ENCODE measurements around the gene ARHGEF28.

Gene ARHGEF28

GRCh38 chr5:73947906-73948640 is 322.1 kb downstream of the ARHGEF28 start:
- no peak for DNase-seq

GRCh38 chr5:73948720-73949119 is 322.7 kb downstream of the ARHGEF28 start:
- DNase-seq = no peak

- no peak for DNase-seq
These were observed 324.5 kb downstream of the ARHGEF28 start for GRCh38 chr5:73950441-73950873.

GRCh38 chr5:73950912-73951430 is 325.0 kb downstream of the ARHGEF28 start:
- DNase-seq = no peak

- no peak for DNase-seq
These were observed 326.9 kb downstream of the ARHGEF28 start for GRCh38 chr5:73952872-73953271.

- DNase-seq = no peak
These were observed 328.4 kb downstream of the ARHGEF28 start for GRCh38 chr5:73954381-73954780.

- no peak for DNase-seq
These were observed 329.4 kb downstream of the ARHGEF28 start for GRCh38 chr5:73955271-73955846.

- DNase-seq = no peak
These were observed 331.5 kb downstream of the ARHGEF28 start for GRCh38 chr5:73957397-73958001.

GRCh38 chr5:73958037-73958436 is 332.0 kb downstream of the ARHGEF28 start:
- no peak for DNase-seq

GRCh38 chr5:73960023-73960422 is 334.0 kb downstream of the ARHGEF28 start:
- no peak for DNase-seq

GRCh38 chr5:73960426-73960825 is 334.4 kb downstream of the ARHGEF28 start:
- no peak for DNase-seq

GRCh38 chr5:73962801-73963425 is 336.9 kb downstream of the ARHGEF28 start:
- DNase-seq = no peak

GRCh38 chr5:73964352-73964865 is 338.4 kb downstream of the ARHGEF28 start:
- DNase-seq = no peak

GRCh38 chr5:73966451-73966850 is 340.5 kb downstream of the ARHGEF28 start:
- no peak for DNase-seq

- DNase-seq = no peak
These were observed 341.4 kb downstream of the ARHGEF28 start for GRCh38 chr5:73967347-73967746.

GRCh38 chr5:73968246-73968645 is 342.2 kb downstream of the ARHGEF28 start:
- DNase-seq = no peak

- DNase-seq = no peak
These were observed 342.7 kb downstream of the ARHGEF28 start for GRCh38 chr5:73968729-73969128.

GRCh38 chr5:73969195-73970036 is 343.4 kb downstream of the ARHGEF28 start:
- no peak for DNase-seq

- no peak for DNase-seq
These were observed 345.3 kb downstream of the ARHGEF28 start for GRCh38 chr5:73971326-73971725.

- no peak for DNase-seq
These were observed 347.1 kb downstream of the ARHGEF28 start for GRCh38 chr5:73973135-73973534.

GRCh38 chr5:73974871-73975360 is 348.9 kb downstream of the ARHGEF28 start:
- no peak for DNase-seq

- no peak for DNase-seq
These were observed 349.8 kb downstream of the ARHGEF28 start for GRCh38 chr5:73975845-73976244.

Measured in retina (tissue), 1 donor.